ENCODE measurements around the gene FKBP1A. TPM values are rescaled to one million over a fixed set of nuclear protein-coding genes. Genes with fewer than 3 reads are reported as not detected.
A peak's percentile ranks its signal among the peaks of the same experiment; 100 is the strongest.

Gene FKBP1A
- total RNA-seq, 2 donors from 2014 or later = 178 to 294 TPM

- Mint-ChIP-seq H3K27me3 (no peaks in the 10 kb centered on the region), H3K4me3 (no peak overlapping the region), H3K9me3 (no peaks in the 10 kb centered on the region), H3K4me1 (peaks cover 29% of the 10 kb centered on the region), H3K27ac (peak overlapping the region; percentile 77), H3K36me3 (ENCODE audit: low read depth) (peaks cover 8% of the 10 kb centered on the region)
- ATAC-seq (replicated peaks) = no peak
Observed at GRCh38 chr20:1331801-1332453, 60.9 kb downstream of the FKBP1A start.

GRCh38 chr20:1331101-1331500 lies 61.8 kb downstream of the FKBP1A start:
- Mint-ChIP-seq H3K36me3 (ENCODE audit: low read depth) (peaks cover 8% of the 10 kb centered on the region), H3K27ac (peak overlapping the region; percentile 77), H3K27me3 (no peaks in the 10 kb centered on the region), H3K9me3 (no peaks in the 10 kb centered on the region), H3K4me3 (no peak overlapping the region), H3K4me1 (peaks cover 24% of the 10 kb centered on the region)
- no peak for ATAC-seq (replicated peaks)

GRCh38 chr20:1330075-1330830 lies 62.6 kb downstream of the FKBP1A start:
- Mint-ChIP-seq H3K27ac (peak overlapping the region; percentile 82), H3K4me1 (peaks cover 20% of the 10 kb centered on the region), H3K9me3 (no peaks in the 10 kb centered on the region), H3K36me3 (ENCODE audit: low read depth) (peaks cover 8% of the 10 kb centered on the region), H3K4me3 (peak overlapping the region; percentile 26), H3K27me3 (no peaks in the 10 kb centered on the region)
- peak; percentile 20 for ATAC-seq (replicated peaks)

- ATAC-seq (replicated peaks) = no peak
- H3K27me3 Mint-ChIP-seq = no peaks in the 10 kb centered on the region
- peak within 1 kb of the TSS; percentile 82 for H3K27ac Mint-ChIP-seq
- peak within 1 kb of the TSS; percentile 26 for H3K4me3 Mint-ChIP-seq
- H3K36me3 Mint-ChIP-seq (ENCODE audit: low read depth) = peaks cover 8% of the 10 kb centered on the region
- no peaks in the 10 kb centered on the region for H3K9me3 Mint-ChIP-seq
- peaks cover 20% of the 10 kb centered on the region for H3K4me1 Mint-ChIP-seq
Observed at GRCh38 chr20:1328680-1329330, 64.0 kb downstream of the FKBP1A start, which contains the start of gene SDCBP2. Gene SDCBP2, minus strand, starts transcription at chr20:1329139. Its CDS starts 8,723 bp downstream, at chr20:1320416.

GRCh38 chr20:1327827-1328679 lies 64.8 kb downstream of the FKBP1A start:
- H3K27me3 Mint-ChIP-seq = no peaks in the 10 kb centered on the region
- no peak overlapping the region for H3K27ac Mint-ChIP-seq
- no peak overlapping the region for H3K4me3 Mint-ChIP-seq
- H3K9me3 Mint-ChIP-seq = no peaks in the 10 kb centered on the region
- H3K4me1 Mint-ChIP-seq = peaks cover 20% of the 10 kb centered on the region
- no peak for ATAC-seq (replicated peaks)
- H3K36me3 Mint-ChIP-seq (ENCODE audit: low read depth) = peaks cover 8% of the 10 kb centered on the region

- H3K27ac Mint-ChIP-seq = no peak overlapping the region
- no peaks in the 10 kb centered on the region for H3K27me3 Mint-ChIP-seq
- no peak for ATAC-seq (replicated peaks)
- no peak overlapping the region for H3K4me3 Mint-ChIP-seq
- H3K9me3 Mint-ChIP-seq = no peaks in the 10 kb centered on the region
- H3K36me3 Mint-ChIP-seq (ENCODE audit: low read depth) = peaks cover 8% of the 10 kb centered on the region
- H3K4me1 Mint-ChIP-seq = peaks cover 20% of the 10 kb centered on the region
Observed at GRCh38 chr20:1327241-1327653, 65.6 kb downstream of the FKBP1A start.

GRCh38 chr20:1326031-1326930 lies 66.6 kb downstream of the FKBP1A start:
- Mint-ChIP-seq H3K27me3 (no peaks in the 10 kb centered on the region), H3K4me3 (no peak overlapping the region), H3K27ac (no peak overlapping the region), H3K9me3 (no peaks in the 10 kb centered on the region), H3K36me3 (ENCODE audit: low read depth) (peaks cover 5% of the 10 kb centered on the region), H3K4me1 (peaks cover 18% of the 10 kb centered on the region)
- peak; percentile 34 for ATAC-seq (replicated peaks)

- Mint-ChIP-seq H3K4me1 (peaks cover 13% of the 10 kb centered on the region), H3K9me3 (no peaks in the 10 kb centered on the region), H3K36me3 (ENCODE audit: low read depth) (no peaks in the 10 kb centered on the region), H3K4me3 (no peak overlapping the region), H3K27me3 (no peaks in the 10 kb centered on the region), H3K27ac (no peak overlapping the region)
- ATAC-seq (replicated peaks) = peak; percentile 82
Observed at GRCh38 chr20:1325173-1326030, 67.5 kb downstream of the FKBP1A start.

GRCh38 chr20:1324598-1325172 lies 68.2 kb downstream of the FKBP1A start:
- Mint-ChIP-seq H3K27ac (no peak overlapping the region), H3K36me3 (ENCODE audit: low read depth) (no peaks in the 10 kb centered on the region), H3K4me1 (peaks cover 8% of the 10 kb centered on the region), H3K4me3 (no peak overlapping the region), H3K9me3 (no peaks in the 10 kb centered on the region), H3K27me3 (no peaks in the 10 kb centered on the region)
- ATAC-seq (replicated peaks) = no peak

- Mint-ChIP-seq H3K27ac (no peak overlapping the region), H3K27me3 (no peaks in the 10 kb centered on the region), H3K4me1 (peaks cover 8% of the 10 kb centered on the region), H3K36me3 (ENCODE audit: low read depth) (no peaks in the 10 kb centered on the region), H3K4me3 (no peak overlapping the region), H3K9me3 (no peaks in the 10 kb centered on the region)
- no peak for ATAC-seq (replicated peaks)
Observed at GRCh38 chr20:1323830-1324597, 68.8 kb downstream of the FKBP1A start.

GRCh38 chr20:1323256-1323655 lies 69.6 kb downstream of the FKBP1A start:
- Mint-ChIP-seq H3K4me3 (no peak overlapping the region), H3K9me3 (no peaks in the 10 kb centered on the region), H3K4me1 (peaks cover 8% of the 10 kb centered on the region), H3K27ac (no peak overlapping the region), H3K36me3 (ENCODE audit: low read depth) (no peaks in the 10 kb centered on the region), H3K27me3 (no peaks in the 10 kb centered on the region)
- ATAC-seq (replicated peaks) = no peak

Data from activated T-helper 17 cell treated with anti-CD3 and anti-CD28 coated beads, Interleukin-2, amount 50 U/mL, for 72 hours (primary cell).